Breast epithelium (tissue), 3 donors: ENCODE measurements around the gene RNU5D-1.

ENCODE experiments used
- CTCF ChIP-seq, 3 donors: fragments of 450-650 bp; IDR thresholded peaks; one replicate each; pipeline ENCODE4 v1.5.1; 2016 to 2017; ENCODE audit warnings: antibody characterized with exemption in 3 of 3, mild to moderate bottlenecking in 3 of 3, moderate library complexity in 3 of 3
- POLR2A ChIP-seq: fragments of 450-650 bp; IDR thresholded peaks from one replicate; pipeline ENCODE4 v1.6.1; 2016; ENCODE audit warnings: antibody characterized with exemption, mild to moderate bottlenecking, moderate library complexity

GRCh38 chr1:44700573-44700972 lies 30.4 kb downstream of the RNU5D-1 start:
- TF ChIP-seq CTCF (IDR thresholded peaks at IDR 0.05) (no peak), POLR2A (no peak)
